SH-SY5Y (cell line): Measurements from ENCODE around the gene BRPF3.

ENCODE experiments used
- GATA2 ChIP-seq: IDR thresholded peaks from 2 replicates; pipeline ENCODE4 v1.6.1; 2011; ENCODE audit warnings: mild to moderate bottlenecking, low read depth, low read length
- GATA3 ChIP-seq: IDR thresholded peaks from 2 replicates; pipeline ENCODE4 v1.6.1; 2011; ENCODE audit warnings: low read depth, mild to moderate bottlenecking, low read length, moderate library complexity

DNA sequence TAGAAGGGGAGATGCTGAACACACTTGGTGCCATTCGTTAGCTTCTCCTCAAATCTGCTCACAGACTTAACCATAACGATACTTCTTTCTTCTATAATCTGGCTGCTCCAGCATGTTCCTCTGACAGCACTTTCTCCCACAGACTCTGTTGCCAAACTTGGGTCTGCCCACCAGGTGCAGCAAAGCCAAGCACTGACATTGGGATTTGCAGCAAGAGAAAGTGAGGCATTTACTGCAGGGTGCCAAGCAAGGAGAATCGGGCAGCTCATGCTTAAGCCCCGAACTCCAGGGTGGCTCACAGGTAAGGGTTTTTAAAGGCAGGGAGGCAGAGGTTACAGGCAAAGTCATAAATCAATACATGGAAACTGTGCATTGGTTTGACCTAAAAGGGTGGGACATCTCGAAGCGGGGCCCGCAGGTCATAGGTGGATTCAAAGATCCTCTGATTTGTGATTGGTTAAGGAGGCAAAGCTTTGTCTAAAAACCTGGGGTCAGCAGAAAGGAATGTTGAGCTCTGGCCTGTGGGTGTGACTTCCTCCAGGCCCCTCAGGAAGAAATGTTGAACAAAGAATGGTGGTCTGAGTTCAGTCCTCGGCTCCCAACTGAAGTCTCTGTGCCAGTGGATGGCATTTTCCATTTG, 48.2 kb downstream of the BRPF3 start:
- TF ChIP-seq GATA3 (no peak), GATA2 (no peak)
